Neural cell (in vitro differentiated cells): Measurements from ENCODE around the gene TRAPPC10. TPM values are rescaled to one million over a fixed set of nuclear protein-coding genes. Genes with fewer than 3 reads are reported as not detected.

Experiments
- H2AFZ ChIP-seq: fragments of 200-600, 300-800 bp; sonication (generic), shearing (Covaris generic); 2 replicates; pipeline ENCODE4 v1.6.0; 2014; ENCODE audit warnings: low read depth, mild to moderate bottlenecking, antibody characterized with exemption, low read length, moderate library complexity
- H3F3A ChIP-seq: fragments of 200-600 bp; shearing (Covaris generic); 2 replicates; pipeline ENCODE4 v1.6.1; 2016; ENCODE audit warnings: mild to moderate bottlenecking, moderate library complexity, mixed read lengths, antibody characterized with exemption, low read length; ENCODE audit not compliant: insufficient read depth, poor library complexity, severe bottlenecking
- H3K27ac ChIP-seq: fragments of 200-600, 300-800 bp; sonication (generic), shearing (Covaris generic); 2 replicates; pipeline ENCODE4 v1.5.1; 2014; ENCODE audit warnings: mild to moderate bottlenecking, low read length, moderate library complexity
- H3K27me3 ChIP-seq: fragments of 300-800, 200-600 bp; sonication (generic), shearing (Covaris generic); 2 replicates; pipeline ENCODE4 v1.6.0; 2014; ENCODE audit warnings: mild to moderate bottlenecking, low read depth, low read length, moderate library complexity; ENCODE audit not compliant: insufficient read depth
- H3K36me3 ChIP-seq: fragments of 300-800, 200-600 bp; sonication (generic), shearing (Covaris generic); 2 replicates; pipeline ENCODE4 v1.5.1; 2014; ENCODE audit warnings: mild to moderate bottlenecking, antibody characterized with exemption, low read length, moderate library complexity; ENCODE audit not compliant: insufficient read depth
- H3K4me2 ChIP-seq: fragments of 300-800, 200-600 bp; sonication (generic), shearing (Covaris generic); 2 replicates; pipeline ENCODE4 v1.6.0; 2014; ENCODE audit warnings: mild to moderate bottlenecking, low read length
- H3K4me3 ChIP-seq: fragments of 300-800, 200-600 bp; sonication (generic), shearing (Covaris generic); 2 replicates; pipeline ENCODE4 v1.5.1; 2014; ENCODE audit warnings: mild to moderate bottlenecking, low read length, moderate library complexity
- H3K79me2 ChIP-seq: fragments of 200-600 bp; shearing (Covaris generic); replicated peaks from 2 replicates; pipeline ENCODE4 v1.6.0; 2014; ENCODE audit warnings: mild to moderate bottlenecking, low read length, moderate library complexity; ENCODE audit not compliant: insufficient read depth
- H3K9ac ChIP-seq: fragments of 300-800, 200-600 bp; sonication (generic), shearing (Covaris generic); 2 replicates; pipeline ENCODE4 v1.6.1; 2016; ENCODE audit warnings: mild to moderate bottlenecking, low read length, mixed read lengths
- H3K9me2 ChIP-seq: fragments of 200-600 bp; shearing (Covaris generic); 2 replicates; pipeline ENCODE4 v1.6.1; 2016; ENCODE audit warnings: mild to moderate bottlenecking, low read length, mixed read lengths; ENCODE audit not compliant: insufficient read depth
- H3K9me3 ChIP-seq: fragments of 200-600, 300-800 bp; sonication (generic), shearing (Covaris generic); 2 replicates; pipeline ENCODE4 v1.6.1; 2016; ENCODE audit warnings: mild to moderate bottlenecking, mixed run types, low read length, moderate library complexity, mixed read lengths
- H4K20me1 ChIP-seq: fragments of 200-600 bp; shearing (Covaris generic); 2 replicates; pipeline ENCODE4 v1.6.1; 2016; ENCODE audit warnings: mild to moderate bottlenecking, mixed run types; ENCODE audit not compliant: insufficient read depth
- EP300 ChIP-seq: fragments of 450-650 bp; conservative IDR thresholded peaks from 2 replicates; pipeline ENCODE4 v1.6.1; 2014; ENCODE audit warnings: antibody characterized with exemption, mild to moderate bottlenecking, moderate library complexity; ENCODE audit not compliant: poor library complexity, severe bottlenecking
- EZH2 ChIP-seq: fragments of 200-600, 300-800 bp; shearing (Covaris generic), sonication (generic); IDR thresholded peaks from 2 replicates; pipeline ENCODE4 v1.6.1; 2014; ENCODE audit warnings: antibody characterized with exemption, low read length, borderline replicate concordance, mild to moderate bottlenecking; ENCODE audit not compliant: insufficient read depth, poor library complexity, severe bottlenecking
- MXI1 ChIP-seq: fragments of 450-650 bp; conservative IDR thresholded peaks from 2 replicates; pipeline ENCODE4 v1.6.1; 2014; ENCODE audit warnings: antibody characterized with exemption, mild to moderate bottlenecking; ENCODE audit not compliant: poor library complexity, severe bottlenecking
- POLR2AphosphoS5 ChIP-seq: IDR thresholded peaks from 2 replicates; pipeline ENCODE4 v1.6.1; 2012
- RAD21 ChIP-seq: fragments of 450-650 bp; conservative IDR thresholded peaks from 2 replicates; pipeline ENCODE4 v1.6.1; 2014; ENCODE audit warnings: antibody characterized with exemption, mild to moderate bottlenecking, moderate library complexity
- SMC3 ChIP-seq: fragments of 450-650 bp; conservative IDR thresholded peaks from 2 replicates; pipeline ENCODE4 v1.6.1; 2014; ENCODE audit warnings: antibody characterized with exemption, mild to moderate bottlenecking, moderate library complexity; ENCODE audit not compliant: poor library complexity
- TAF1 ChIP-seq: IDR thresholded peaks from 2 replicates; pipeline ENCODE4 v1.6.1; 2012; ENCODE audit warnings: low read depth
- polyA plus RNA-seq: library from polyadenylated mRNA; depleted of rRNA; stranded (reverse); fragments of >200 nt; gene quantifications from 2 replicates; pipeline ENCODE4 v1.2.3, GENCODE V29; 2014
- TF ChIP-seq, protein P1 (sequence below): fragments of 450-650 bp; IDR thresholded peaks from 2 replicates; pipeline ENCODE4 v1.5.1; 2014; ENCODE audit warnings: antibody characterized with exemption, mild to moderate bottlenecking, moderate library complexity; ENCODE audit not compliant: poor library complexity, severe bottlenecking
- TF ChIP-seq, protein P2 (sequence below): IDR thresholded peaks from 2 replicates; pipeline ENCODE4 v1.6.1; 2012; ENCODE audit warnings: borderline replicate concordance

The TRAPPC10 gene
- polyA plus RNA-seq, 1 donor from 2014 or later = 17.8 TPM

DNA sequence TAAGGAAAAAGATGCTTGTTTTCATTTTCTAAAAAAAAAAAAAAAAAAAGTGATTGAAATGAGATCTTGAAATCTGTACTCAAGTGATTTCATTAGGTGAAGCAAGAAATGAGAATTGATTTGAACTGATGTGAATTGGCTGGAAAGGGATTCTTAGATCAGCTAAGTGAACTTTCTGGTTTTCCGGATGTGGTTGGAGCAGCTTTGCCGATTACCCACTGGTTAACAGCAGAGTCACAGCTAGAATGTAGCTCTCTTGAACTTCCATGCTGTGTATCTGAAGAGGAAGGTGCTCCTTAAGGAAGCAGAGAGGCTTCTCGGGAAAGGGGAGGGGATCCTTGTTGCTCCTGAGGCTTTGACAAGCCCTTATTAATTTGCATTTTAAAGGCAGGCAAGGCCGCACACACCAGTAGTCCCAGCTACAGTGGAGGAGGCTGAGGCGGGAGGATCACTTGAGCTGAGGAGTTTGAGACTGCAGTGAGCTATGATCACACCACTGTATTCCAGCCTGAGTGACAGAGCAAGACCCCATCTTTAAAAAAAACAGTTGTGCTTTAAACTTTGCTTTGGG lies 66.4 kb downstream of the TRAPPC10 start:
- Histone ChIP-seq H3K9me3 (no peaks in the 10 kb centered on the region), H3K9me2 (no peaks in the 10 kb centered on the region), H3K27ac (no peak overlapping the region), H3K9ac (no peak overlapping the region), H3K79me2 (no peaks in the 10 kb centered on the region), H3K36me3 (peaks cover 6% of the 10 kb centered on the region), H4K20me1 (no peaks in the 10 kb centered on the region), H3F3A (no peaks in the 10 kb centered on the region), H3K27me3 (no peaks in the 10 kb centered on the region), H2AFZ (no peak overlapping the region), H3K4me2 (no peak overlapping the region), H3K4me3 (no peak overlapping the region)
- TF ChIP-seq SMC3 (no peak), EZH2 (no peak), EP300 (no peak), TAF1 (no peak), RAD21 (no peak), POLR2AphosphoS5 (no peak), MXI1 (no peak)
- TF ChIP-seq, protein P1, sequence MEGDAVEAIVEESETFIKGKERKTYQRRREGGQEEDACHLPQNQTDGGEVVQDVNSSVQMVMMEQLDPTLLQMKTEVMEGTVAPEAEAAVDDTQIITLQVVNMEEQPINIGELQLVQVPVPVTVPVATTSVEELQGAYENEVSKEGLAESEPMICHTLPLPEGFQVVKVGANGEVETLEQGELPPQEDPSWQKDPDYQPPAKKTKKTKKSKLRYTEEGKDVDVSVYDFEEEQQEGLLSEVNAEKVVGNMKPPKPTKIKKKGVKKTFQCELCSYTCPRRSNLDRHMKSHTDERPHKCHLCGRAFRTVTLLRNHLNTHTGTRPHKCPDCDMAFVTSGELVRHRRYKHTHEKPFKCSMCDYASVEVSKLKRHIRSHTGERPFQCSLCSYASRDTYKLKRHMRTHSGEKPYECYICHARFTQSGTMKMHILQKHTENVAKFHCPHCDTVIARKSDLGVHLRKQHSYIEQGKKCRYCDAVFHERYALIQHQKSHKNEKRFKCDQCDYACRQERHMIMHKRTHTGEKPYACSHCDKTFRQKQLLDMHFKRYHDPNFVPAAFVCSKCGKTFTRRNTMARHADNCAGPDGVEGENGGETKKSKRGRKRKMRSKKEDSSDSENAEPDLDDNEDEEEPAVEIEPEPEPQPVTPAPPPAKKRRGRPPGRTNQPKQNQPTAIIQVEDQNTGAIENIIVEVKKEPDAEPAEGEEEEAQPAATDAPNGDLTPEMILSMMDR = no peak
- TF ChIP-seq, protein P2, sequence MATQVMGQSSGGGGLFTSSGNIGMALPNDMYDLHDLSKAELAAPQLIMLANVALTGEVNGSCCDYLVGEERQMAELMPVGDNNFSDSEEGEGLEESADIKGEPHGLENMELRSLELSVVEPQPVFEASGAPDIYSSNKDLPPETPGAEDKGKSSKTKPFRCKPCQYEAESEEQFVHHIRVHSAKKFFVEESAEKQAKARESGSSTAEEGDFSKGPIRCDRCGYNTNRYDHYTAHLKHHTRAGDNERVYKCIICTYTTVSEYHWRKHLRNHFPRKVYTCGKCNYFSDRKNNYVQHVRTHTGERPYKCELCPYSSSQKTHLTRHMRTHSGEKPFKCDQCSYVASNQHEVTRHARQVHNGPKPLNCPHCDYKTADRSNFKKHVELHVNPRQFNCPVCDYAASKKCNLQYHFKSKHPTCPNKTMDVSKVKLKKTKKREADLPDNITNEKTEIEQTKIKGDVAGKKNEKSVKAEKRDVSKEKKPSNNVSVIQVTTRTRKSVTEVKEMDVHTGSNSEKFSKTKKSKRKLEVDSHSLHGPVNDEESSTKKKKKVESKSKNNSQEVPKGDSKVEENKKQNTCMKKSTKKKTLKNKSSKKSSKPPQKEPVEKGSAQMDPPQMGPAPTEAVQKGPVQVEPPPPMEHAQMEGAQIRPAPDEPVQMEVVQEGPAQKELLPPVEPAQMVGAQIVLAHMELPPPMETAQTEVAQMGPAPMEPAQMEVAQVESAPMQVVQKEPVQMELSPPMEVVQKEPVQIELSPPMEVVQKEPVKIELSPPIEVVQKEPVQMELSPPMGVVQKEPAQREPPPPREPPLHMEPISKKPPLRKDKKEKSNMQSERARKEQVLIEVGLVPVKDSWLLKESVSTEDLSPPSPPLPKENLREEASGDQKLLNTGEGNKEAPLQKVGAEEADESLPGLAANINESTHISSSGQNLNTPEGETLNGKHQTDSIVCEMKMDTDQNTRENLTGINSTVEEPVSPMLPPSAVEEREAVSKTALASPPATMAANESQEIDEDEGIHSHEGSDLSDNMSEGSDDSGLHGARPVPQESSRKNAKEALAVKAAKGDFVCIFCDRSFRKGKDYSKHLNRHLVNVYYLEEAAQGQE = no peak

DNA sequence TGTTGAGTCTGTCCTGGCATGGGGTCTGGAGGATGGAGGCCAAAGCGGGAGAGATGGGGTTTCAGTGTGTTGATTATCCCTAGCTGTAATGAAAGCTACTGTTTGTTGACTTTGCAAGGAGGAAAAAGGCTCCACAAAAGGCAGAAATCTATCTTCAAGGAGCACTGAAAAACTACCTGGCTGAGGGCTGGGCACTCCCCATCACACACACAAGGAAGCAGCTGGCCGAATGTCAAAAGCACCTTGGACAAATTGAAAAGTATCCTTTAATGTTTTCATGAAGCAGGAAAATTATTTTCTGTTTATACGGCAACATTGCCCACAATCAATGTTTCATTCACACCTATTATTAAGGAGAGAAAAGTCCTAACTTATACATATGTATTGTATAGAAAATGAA lies 67.3 kb downstream of the TRAPPC10 start:
- no peak overlapping the region for H3K4me3 ChIP-seq
- H3K27ac ChIP-seq = no peak overlapping the region
- no peak overlapping the region for H3K4me2 ChIP-seq
- TF ChIP-seq, protein P2 = no peak
- TF ChIP-seq EP300 (no peak), SMC3 (no peak), MXI1 (no peak), RAD21 (no peak), EZH2 (no peak), POLR2AphosphoS5 (no peak), TAF1 (no peak)
- TF ChIP-seq, protein P1 = no peak
- H3K27me3 ChIP-seq = no peaks in the 10 kb centered on the region
- H3F3A ChIP-seq = no peaks in the 10 kb centered on the region
- H3K9me3 ChIP-seq = no peaks in the 10 kb centered on the region
- H3K36me3 ChIP-seq = peaks cover 6% of the 10 kb centered on the region
- H3K9ac ChIP-seq = no peak overlapping the region
- H3K9me2 ChIP-seq = no peaks in the 10 kb centered on the region
- H4K20me1 ChIP-seq = no peaks in the 10 kb centered on the region
- no peak overlapping the region for H2AFZ ChIP-seq
- H3K79me2 ChIP-seq = no peaks in the 10 kb centered on the region
